Aorta (tissue), 5 donors: ENCODE results near the gene FRMD7. TPM values are rescaled to one million over a fixed set of nuclear protein-coding genes. Genes with fewer than 3 reads are reported as not detected.

Experiments
- ATAC-seq: fragments of 200-7000 bp; cut with Tn5 transposase; one replicate; pipeline ENCODE4 v1.9.1; 2022; ENCODE audit warnings: moderate library complexity; ENCODE audit not compliant: low FRiP score
- DNase-seq, 2 donors: peaks; one replicate each; pipeline ENCODE4 v3.0.0-alpha.2; 2020
- H3K27ac ChIP-seq, 2 donors: one replicate each; pipeline ENCODE4 v1.5.1; 2013; ENCODE audit warnings: low read length in 2 of 2, mild to moderate bottlenecking in 2 of 2, moderate library complexity in 2 of 2, control low read depth in 1 of 2, inconsistent platforms in 1 of 2, low read depth in 1 of 2
- H3K27me3 ChIP-seq, 2 donors: one replicate each; pipeline ENCODE4 v1.6.1; 2013; ENCODE audit warnings: control low read depth in 1 of 2, low read length in 1 of 2, mild to moderate bottlenecking in 1 of 2, moderate library complexity in 1 of 2; ENCODE audit not compliant: insufficient read depth in 2 of 2, control insufficient read depth in 1 of 2
- H3K36me3 ChIP-seq, 2 donors: one replicate each; pipeline ENCODE4 v1.6.1; 2013; ENCODE audit warnings: control low read depth in 1 of 2, low read length in 1 of 2, mild to moderate bottlenecking in 1 of 2; ENCODE audit not compliant: insufficient read depth in 2 of 2, control insufficient read depth in 1 of 2
- H3K4me1 ChIP-seq, 2 donors: one replicate each; pipeline ENCODE4 v1.6.1; 2013; ENCODE audit warnings: low read length in 2 of 2, control low read depth in 1 of 2, mild to moderate bottlenecking in 1 of 2, moderate library complexity in 1 of 2; ENCODE audit not compliant: insufficient read depth in 2 of 2, control insufficient read depth in 1 of 2
- H3K4me3 ChIP-seq, 2 donors: one replicate each; pipeline ENCODE4 v1.5.1; 2013; ENCODE audit warnings: low read length in 2 of 2, control low read depth in 1 of 2, mild to moderate bottlenecking in 1 of 2
- H3K9me3 ChIP-seq: one replicate; pipeline ENCODE4 v1.6.1; 2013; ENCODE audit warnings: mild to moderate bottlenecking, low read length; ENCODE audit not compliant: control insufficient read depth
- WGBS, 2 donors: extraction: QIAGEN DNeasy Blood & Tissue Kit; methylation state at CpG; one replicate each; pipeline ENCODE4 v1.1.7; 2013; 5-methylcytosine and 5-hydroxymethylcytosine counted together
- intact Hi-C, 2 donors: fragments of 100-400 bp; cut with DNase I; formaldehyde crosslinking; loops; one replicate each; pipeline versions ENCODE4 v1.14.2 to v1.15.0; 2022
- polyA plus RNA-seq, 2 donors: library from polyadenylated mRNA; stranded (reverse); fragments of 200-250 nt; gene quantifications; one replicate each; pipeline ENCODE4 v1.2.3, GENCODE V29; 2013
- total RNA-seq, 2 donors: library from RNA; stranded (reverse); fragmentation: NEBNext Ultra II Directional; extraction: Animal tissue kit (Norgen Biotek cat#: 25700); gene quantifications; one replicate each; pipeline ENCODE4 v1.2.1, GENCODE V29; 2021
- donor health status: healthy with polysubstance abuse.
- donor health status: Bipolar disorder and iron deficiency.
- donor health status: DM: no; HTN: no; CAD: no.
- donor health status: DM: no; HTN: no; CAD: no.
- donor health status: DM: yes; HTN: yes; CAD: no.

Gene FRMD7
- total and polyA plus RNA-seq, 4 donors = 0.18 to 1.0 TPM; not detected in 2

GRCh38 chrX:132146456-132146855 lies 18.6 kb upstream of the FRMD7 start:
- Histone ChIP-seq H3K27ac (no peak overlapping the region), H3K9me3 (no peaks in the 10 kb centered on the region), H3K36me3 (no peaks in the 10 kb centered on the region), H3K4me1 (no peaks in the 10 kb centered on the region), H3K27me3 (no peaks in the 10 kb centered on the region), H3K4me3 (no peak overlapping the region)
- intact Hi-C loops = no loop called here
- WGBS, 2 donors = 39 to 41% methylated on average over 1 of the region's 1 CpG
- no peak for ATAC-seq
- DNase-seq = no peak

- Histone ChIP-seq H3K27ac (no peak overlapping the region), H3K36me3 (no peaks in the 10 kb centered on the region), H3K4me3 (no peak overlapping the region), H3K9me3 (no peaks in the 10 kb centered on the region), H3K4me1 (no peaks in the 10 kb centered on the region), H3K27me3 (no peaks in the 10 kb centered on the region)
- no peak for DNase-seq
- intact Hi-C loops = no loop called here
- 13 to 28% methylated on average over 2 of the region's 2 CpGs for WGBS, 2 donors
- no peak for ATAC-seq
These were observed 16.2 kb upstream of the FRMD7 start for GRCh38 chrX:132144061-132144460.

GRCh38 chrX:132125906-132126305 lies 1.9 kb downstream of the FRMD7 start:
- H3K36me3 ChIP-seq = no peaks in the 10 kb centered on the region
- DNase-seq = no peak
- no peaks in the 10 kb centered on the region for H3K27me3 ChIP-seq
- H3K4me1 ChIP-seq = peaks cover 0 to under 1% of the 10 kb centered on the region in 2 donors
- intact Hi-C loops = no loop called here
- H3K4me3 ChIP-seq = no peak overlapping the region
- no peak for ATAC-seq
- H3K27ac ChIP-seq = no peak overlapping the region
- no peaks in the 10 kb centered on the region for H3K9me3 ChIP-seq

- 62 to 83% methylated on average over 4 of the region's 4 CpGs for WGBS, 2 donors
- ATAC-seq (no peak), DNase-seq (no peak)
- no peaks in the 10 kb centered on the region for H3K36me3 ChIP-seq
- H3K27me3 ChIP-seq = no peaks in the 10 kb centered on the region
- intact Hi-C loops = no loop called here
- H3K4me1 ChIP-seq = peaks cover 0 to 1% of the 10 kb centered on the region in 2 donors
- no peak overlapping the region for H3K27ac ChIP-seq
- H3K4me3 ChIP-seq = no peak overlapping the region
- no peaks in the 10 kb centered on the region for H3K9me3 ChIP-seq
These were observed 6.9 kb downstream of the FRMD7 start for GRCh38 chrX:132120913-132121312.

GRCh38 chrX:132119821-132120515 lies 7.9 kb downstream of the FRMD7 start:
- no peak for DNase-seq
- H3K36me3 ChIP-seq = no peaks in the 10 kb centered on the region
- 58 to 72% methylated on average over 12 of the region's 12 CpGs for WGBS, 2 donors

GRCh38 chrX:132119283-132119682 lies 8.5 kb downstream of the FRMD7 start:
- Histone ChIP-seq H3K27me3 (no peaks in the 10 kb centered on the region), H3K4me1 (peaks cover 0 to 1% of the 10 kb centered on the region in 2 donors), H3K4me3 (no peak overlapping the region), H3K9me3 (no peaks in the 10 kb centered on the region), H3K27ac (no peak overlapping the region), H3K36me3 (no peaks in the 10 kb centered on the region)
- intact Hi-C loops = no loop called here
- DNase-seq (no peak), ATAC-seq (no peak)
- 70 to 88% methylated on average over 3 of the region's 3 CpGs for WGBS, 2 donors

More at GRCh38 chrX:132119821-132120515, 7.9 kb downstream of the FRMD7 start:
- intact Hi-C loops = no loop called here
- no peaks in the 10 kb centered on the region for H3K9me3 ChIP-seq
- H3K27me3 ChIP-seq = no peaks in the 10 kb centered on the region
- ATAC-seq = no peak
- H3K4me3 ChIP-seq = no peak overlapping the region
- peaks cover 0 to 1% of the 10 kb centered on the region in 2 donors for H3K4me1 ChIP-seq
- no peak overlapping the region for H3K27ac ChIP-seq

GRCh38 chrX:132118358-132118757 lies 9.5 kb downstream of the FRMD7 start:
- H3K27ac ChIP-seq = no peak overlapping the region
- H3K4me3 ChIP-seq = no peak overlapping the region
- no peaks in the 10 kb centered on the region for H3K27me3 ChIP-seq
- no peak for ATAC-seq
- H3K9me3 ChIP-seq = no peaks in the 10 kb centered on the region
- intact Hi-C loops = no loop called here
- no peak for DNase-seq
- H3K4me1 ChIP-seq = peaks cover 0 to 1% of the 10 kb centered on the region in 2 donors
- no peaks in the 10 kb centered on the region for H3K36me3 ChIP-seq
- WGBS, 2 donors = 89 to 98% methylated on average over 4 of the region's 4 CpGs

GRCh38 chrX:132115792-132116191 lies 12.0 kb downstream of the FRMD7 start:
- H3K27me3 ChIP-seq = no peaks in the 10 kb centered on the region
- DNase-seq (no peak), ATAC-seq (no peak)
- intact Hi-C loops = no loop called here
- no peak overlapping the region for H3K4me3 ChIP-seq
- H3K27ac ChIP-seq = no peak overlapping the region
- no peaks in the 10 kb centered on the region for H3K4me1 ChIP-seq
- H3K36me3 ChIP-seq = no peaks in the 10 kb centered on the region
- 63 to 66% methylated on average over 5 of the region's 5 CpGs for WGBS, 2 donors
- H3K9me3 ChIP-seq = no peaks in the 10 kb centered on the region

- H3K27me3 ChIP-seq = no peaks in the 10 kb centered on the region
- ATAC-seq = no peak
- no peak for DNase-seq
- H3K36me3 ChIP-seq = no peaks in the 10 kb centered on the region
- peak overlapping the region in 1 of 2 donors; percentile 63 for H3K27ac ChIP-seq
- H3K4me3 ChIP-seq = no peak overlapping the region
- H3K4me1 ChIP-seq = no peaks in the 10 kb centered on the region
- intact Hi-C loops = no loop called here
- no peaks in the 10 kb centered on the region for H3K9me3 ChIP-seq
These were observed 13.2 kb downstream of the FRMD7 start for GRCh38 chrX:132114607-132115006.
